Esophagus squamous epithelium (tissue), 4 donors: ENCODE results near the gene IL20RA.

Source experiments
- POLR2A ChIP-seq, 4 donors: fragments of 450-650 bp; IDR thresholded peaks; one replicate each; pipeline ENCODE4 v1.6.1; 2017; ENCODE audit warnings: antibody characterized with exemption in 4 of 4, mild to moderate bottlenecking in 4 of 4, moderate library complexity in 3 of 4
- TF ChIP-seq, protein P1 (sequence below), 6 experiments: fragments of 450-650 bp in 4 of 6; fragments of 200-600 bp in 2 of 6; sonication (generic) in 2 of 6; IDR thresholded peaks; one replicate each; pipeline ENCODE4 v1.5.1; 2016 to 2019; ENCODE audit warnings: antibody characterized with exemption in 6 of 6, mild to moderate bottlenecking in 4 of 6, moderate library complexity in 4 of 6

DNA sequence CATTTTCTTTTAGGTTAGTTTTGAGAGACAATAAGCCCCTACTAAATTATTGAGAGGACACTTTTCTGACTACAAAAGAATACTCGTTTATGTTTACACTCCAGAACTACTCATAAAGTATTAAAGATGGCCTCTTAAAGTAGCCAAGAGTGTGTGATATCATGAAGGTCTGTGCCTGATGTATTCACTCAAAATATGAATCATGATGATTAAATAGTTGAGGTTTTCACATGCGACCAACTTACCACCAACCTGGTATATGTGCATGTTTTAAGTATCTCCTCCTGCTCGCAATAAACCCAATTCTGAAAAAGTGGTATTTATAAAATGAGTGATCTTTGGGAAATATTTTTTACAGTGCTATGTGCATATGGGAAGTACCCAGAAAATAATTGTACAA lies 43.9 kb downstream of the IL20RA start:
- TF ChIP-seq POLR2A (IDR thresholded peaks at IDR 0.05): no peak
- TF ChIP-seq, protein P1, sequence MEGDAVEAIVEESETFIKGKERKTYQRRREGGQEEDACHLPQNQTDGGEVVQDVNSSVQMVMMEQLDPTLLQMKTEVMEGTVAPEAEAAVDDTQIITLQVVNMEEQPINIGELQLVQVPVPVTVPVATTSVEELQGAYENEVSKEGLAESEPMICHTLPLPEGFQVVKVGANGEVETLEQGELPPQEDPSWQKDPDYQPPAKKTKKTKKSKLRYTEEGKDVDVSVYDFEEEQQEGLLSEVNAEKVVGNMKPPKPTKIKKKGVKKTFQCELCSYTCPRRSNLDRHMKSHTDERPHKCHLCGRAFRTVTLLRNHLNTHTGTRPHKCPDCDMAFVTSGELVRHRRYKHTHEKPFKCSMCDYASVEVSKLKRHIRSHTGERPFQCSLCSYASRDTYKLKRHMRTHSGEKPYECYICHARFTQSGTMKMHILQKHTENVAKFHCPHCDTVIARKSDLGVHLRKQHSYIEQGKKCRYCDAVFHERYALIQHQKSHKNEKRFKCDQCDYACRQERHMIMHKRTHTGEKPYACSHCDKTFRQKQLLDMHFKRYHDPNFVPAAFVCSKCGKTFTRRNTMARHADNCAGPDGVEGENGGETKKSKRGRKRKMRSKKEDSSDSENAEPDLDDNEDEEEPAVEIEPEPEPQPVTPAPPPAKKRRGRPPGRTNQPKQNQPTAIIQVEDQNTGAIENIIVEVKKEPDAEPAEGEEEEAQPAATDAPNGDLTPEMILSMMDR (IDR thresholded peaks at IDR 0.05): no peak
